Body of pancreas (tissue), 4 donors: ENCODE results near the gene COPE. TPM values are rescaled to one million over a fixed set of nuclear protein-coding genes. Genes with fewer than 3 reads are reported as not detected.

Experiments
- ATAC-seq: fragments of 150-250 bp; one replicate; pipeline ENCODE4 v1.9.1; 2016
- DNase-seq, 4 donors: peaks; one replicate each; pipeline ENCODE4 v3.0.0-alpha.2; 2019
- H3K27ac ChIP-seq, 4 donors: fragments of 200-600 bp; sonication (generic); 1 replicate in 3 of 4; 2 replicates in 1 of 4; pipeline versions ENCODE4 v1.5.1 to v1.6.1; 2016 to 2019; ENCODE audit warnings: mild to moderate bottlenecking in 1 of 4, mixed read lengths in 1 of 4, moderate library complexity in 1 of 4
- H3K27me3 ChIP-seq, 2 donors: fragments of 200-600 bp; sonication (generic); one replicate each; pipeline ENCODE4 v1.6.0; 2016; ENCODE audit warnings: mild to moderate bottlenecking in 1 of 2
- H3K36me3 ChIP-seq, 2 donors: fragments of 200-600 bp; sonication (generic); replicated peaks in 1 of 2; 2 replicates each; pipeline ENCODE4 v1.5.1; 2016; ENCODE audit warnings: low read depth in 2 of 2; ENCODE audit not compliant: insufficient read depth in 1 of 2
- H3K4me1 ChIP-seq: fragments of 200-600 bp; sonication (generic); one replicate; pipeline ENCODE4 v1.6.0; 2016
- H3K4me3 ChIP-seq, 2 donors: fragments of 200-600 bp; sonication (generic); 1 replicate in 1 of 2; 2 replicates in 1 of 2; pipeline ENCODE4 v1.5.1; 2016 to 2019
- H3K9me3 ChIP-seq, 3 donors: fragments of 200-600 bp; sonication (generic); 1 replicate in 2 of 3; 2 replicates in 1 of 3; pipeline ENCODE4 v1.5.1; 2016
- CTCF ChIP-seq, 7 experiments: fragments of 450-650 bp in 4 of 7; fragments of 200-600 bp in 3 of 7; sonication (generic) in 3 of 7; IDR thresholded peaks; one replicate each; pipeline ENCODE4 v1.5.1; 2016 to 2019; ENCODE audit warnings: antibody characterized with exemption in 7 of 7
- POLR2A ChIP-seq, 3 donors: fragments of 450-650 bp; IDR thresholded peaks; one replicate each; pipeline ENCODE4 v1.6.1; 2016; ENCODE audit warnings: antibody characterized with exemption in 3 of 3, mild to moderate bottlenecking in 2 of 3
- WGBS, 2 donors: methylation state at CpG; one replicate each; pipeline ENCODE4 v1.1.5; 2017; 5-methylcytosine and 5-hydroxymethylcytosine counted together
- intact Hi-C: fragments of 100-400 bp; cut with DNase I; formaldehyde crosslinking; loops from one replicate; pipeline ENCODE4 v1.15.1; 2023
- total RNA-seq, 2 donors: library from RNA; depleted of rRNA; stranded (reverse); fragments of >200 nt; gene quantifications; one replicate each; pipeline ENCODE4 v1.1.0, GENCODE V29; 2016

Gene COPE
- total RNA-seq, 2 donors from 2014 or later: 111 to 166 TPM

- ATAC-seq: no peak
- DNase-seq: no peak
- intact Hi-C loops: no loop called here
- H3K4me3 ChIP-seq: no peak overlapping the region
- no peaks in the 10 kb centered on the region for H3K9me3 ChIP-seq
- peaks cover 8 to 26% of the 10 kb centered on the region in 2 donors for H3K36me3 ChIP-seq
- no peak overlapping the region for H3K27ac ChIP-seq
- no peaks in the 10 kb centered on the region for H3K27me3 ChIP-seq
- no peak for TF ChIP-seq CTCF (IDR thresholded peaks at IDR 0.05)
- no peaks in the 10 kb centered on the region for H3K4me1 ChIP-seq
- WGBS, 2 donors: 43 to 100% methylated on average over 1 to 46 of the region's 62 CpGs
These were observed 49.2 kb downstream of the COPE start for GRCh38 chr19:18869781-18870530.

- 68 to 72% methylated on average over 14 to 49 of the region's 71 CpGs for WGBS, 2 donors
- intact Hi-C loops: no loop called here
- no peak overlapping the region for H3K27ac ChIP-seq
- H3K36me3 ChIP-seq: peaks cover 8 to 26% of the 10 kb centered on the region in 2 donors
- no peak for ATAC-seq
- no peak for DNase-seq
- no peaks in the 10 kb centered on the region for H3K27me3 ChIP-seq
- no peaks in the 10 kb centered on the region for H3K9me3 ChIP-seq
- H3K4me3 ChIP-seq: no peak overlapping the region
- TF ChIP-seq POLR2A (IDR thresholded peaks at IDR 0.05) (no peak), CTCF (IDR thresholded peaks at IDR 0.05) (no peak)
- no peaks in the 10 kb centered on the region for H3K4me1 ChIP-seq
These were observed 50.1 kb downstream of the COPE start for GRCh38 chr19:18869023-18869618.

- no peak for TF ChIP-seq CTCF (IDR thresholded peaks at IDR 0.05)
- TF ChIP-seq POLR2A (IDR thresholded peaks at IDR 0.05): no peak
- no peak for ATAC-seq
- Histone ChIP-seq H3K4me1 (no peaks in the 10 kb centered on the region), H3K9me3 (no peaks in the 10 kb centered on the region), H3K36me3 (peaks cover 8 to 30% of the 10 kb centered on the region in 2 donors), H3K27ac (no peak overlapping the region), H3K27me3 (no peaks in the 10 kb centered on the region), H3K4me3 (no peak overlapping the region)
- WGBS, 2 donors: 77% methylated on average over 74 of the region's 77 CpGs; no CpG with 5 or more reads in 1 of the 2 donors
- no peak for DNase-seq
- intact Hi-C loops: no loop called here
These were observed 50.7 kb downstream of the COPE start for GRCh38 chr19:18868380-18869022.

- intact Hi-C loops: no loop called here
- ATAC-seq: no peak
- DNase-seq: no peak
- H3K9me3 ChIP-seq: no peaks in the 10 kb centered on the region
- peaks cover 13 to 35% of the 10 kb centered on the region in 2 donors for H3K36me3 ChIP-seq
- H3K4me3 ChIP-seq: no peak overlapping the region
- H3K27me3 ChIP-seq: no peaks in the 10 kb centered on the region
- H3K27ac ChIP-seq: no peak overlapping the region
- TF ChIP-seq CTCF (IDR thresholded peaks at IDR 0.05): no peak
- TF ChIP-seq POLR2A (IDR thresholded peaks at IDR 0.05): no peak
- WGBS, 2 donors: 93% methylated on average over 15 to 23 of the region's 23 CpGs
- H3K4me1 ChIP-seq: no peaks in the 10 kb centered on the region
These were observed 51.4 kb downstream of the COPE start for GRCh38 chr19:18867751-18868150.
